PFSK-1 (cell line): ENCODE results near the gene SLMAP.

Source experiments
- FOXP2 ChIP-seq: optimal IDR thresholded peaks from 2 replicates; pipeline ENCODE3; 2011; ENCODE audit warnings: borderline replicate concordance, control low read depth, inconsistent platforms; ENCODE audit not compliant: insufficient read depth; ENCODE audit errors: extremely low read length, extremely low read depth
- POLR2AphosphoS5 ChIP-seq: IDR thresholded peaks from 2 replicates; pipeline ENCODE4 v1.6.1; 2012; ENCODE audit warnings: low read depth, mild to moderate bottlenecking, control low read depth, low read length, moderate library complexity
- SIN3A ChIP-seq: IDR thresholded peaks from 2 replicates; pipeline ENCODE4 v1.6.1; 2012; ENCODE audit warnings: mild to moderate bottlenecking, low read length, moderate library complexity, borderline replicate concordance; ENCODE audit not compliant: insufficient read depth
- TAF1 ChIP-seq: IDR thresholded peaks from 2 replicates; pipeline ENCODE4 v1.6.1; 2012; ENCODE audit warnings: low read length, control low read depth, borderline replicate concordance; ENCODE audit not compliant: insufficient read depth
- TF ChIP-seq, protein P1 (sequence below), 2 experiments: IDR thresholded peaks; 2 replicates each; pipeline versions ENCODE4 v1.6.1 to v1.8.0; 2011 to 2012; ENCODE audit warnings: low read depth in 2 of 2, low read length in 2 of 2, control low read depth in 1 of 2, inconsistent platforms in 1 of 2, mild to moderate bottlenecking in 1 of 2, moderate library complexity in 1 of 2; ENCODE audit not compliant: insufficient read depth in 1 of 2

Gene SLMAP

DNA sequence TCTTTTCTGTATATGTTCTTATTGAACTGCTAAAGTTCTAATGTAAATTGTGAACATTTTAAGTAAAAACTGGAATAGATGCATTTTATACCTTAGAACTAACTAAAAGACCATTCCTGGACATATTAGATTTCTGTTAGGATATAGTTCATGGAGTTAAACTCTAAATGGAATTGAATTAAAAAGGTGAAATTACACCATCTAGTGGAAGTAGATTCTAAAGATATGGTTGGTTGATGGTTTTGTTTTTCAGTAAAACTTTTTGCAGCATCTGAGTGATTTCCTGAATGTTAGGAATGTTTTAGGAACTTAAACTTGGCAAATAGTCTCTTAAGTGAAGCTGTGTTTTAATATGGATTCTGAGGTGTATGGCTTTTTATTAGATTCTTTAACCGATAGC, 96.8 kb downstream of the SLMAP start:
- TF ChIP-seq POLR2AphosphoS5 (no peak), TAF1 (no peak), FOXP2 (no peak), SIN3A (no peak)
- TF ChIP-seq, protein P1, sequence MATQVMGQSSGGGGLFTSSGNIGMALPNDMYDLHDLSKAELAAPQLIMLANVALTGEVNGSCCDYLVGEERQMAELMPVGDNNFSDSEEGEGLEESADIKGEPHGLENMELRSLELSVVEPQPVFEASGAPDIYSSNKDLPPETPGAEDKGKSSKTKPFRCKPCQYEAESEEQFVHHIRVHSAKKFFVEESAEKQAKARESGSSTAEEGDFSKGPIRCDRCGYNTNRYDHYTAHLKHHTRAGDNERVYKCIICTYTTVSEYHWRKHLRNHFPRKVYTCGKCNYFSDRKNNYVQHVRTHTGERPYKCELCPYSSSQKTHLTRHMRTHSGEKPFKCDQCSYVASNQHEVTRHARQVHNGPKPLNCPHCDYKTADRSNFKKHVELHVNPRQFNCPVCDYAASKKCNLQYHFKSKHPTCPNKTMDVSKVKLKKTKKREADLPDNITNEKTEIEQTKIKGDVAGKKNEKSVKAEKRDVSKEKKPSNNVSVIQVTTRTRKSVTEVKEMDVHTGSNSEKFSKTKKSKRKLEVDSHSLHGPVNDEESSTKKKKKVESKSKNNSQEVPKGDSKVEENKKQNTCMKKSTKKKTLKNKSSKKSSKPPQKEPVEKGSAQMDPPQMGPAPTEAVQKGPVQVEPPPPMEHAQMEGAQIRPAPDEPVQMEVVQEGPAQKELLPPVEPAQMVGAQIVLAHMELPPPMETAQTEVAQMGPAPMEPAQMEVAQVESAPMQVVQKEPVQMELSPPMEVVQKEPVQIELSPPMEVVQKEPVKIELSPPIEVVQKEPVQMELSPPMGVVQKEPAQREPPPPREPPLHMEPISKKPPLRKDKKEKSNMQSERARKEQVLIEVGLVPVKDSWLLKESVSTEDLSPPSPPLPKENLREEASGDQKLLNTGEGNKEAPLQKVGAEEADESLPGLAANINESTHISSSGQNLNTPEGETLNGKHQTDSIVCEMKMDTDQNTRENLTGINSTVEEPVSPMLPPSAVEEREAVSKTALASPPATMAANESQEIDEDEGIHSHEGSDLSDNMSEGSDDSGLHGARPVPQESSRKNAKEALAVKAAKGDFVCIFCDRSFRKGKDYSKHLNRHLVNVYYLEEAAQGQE (IDR thresholded peaks at IDR 0.05; ENCODE audit: insufficient read depth in 1 of 2, low read depth in 2 of 2, low read length in 2 of 2) = no peak

DNA sequence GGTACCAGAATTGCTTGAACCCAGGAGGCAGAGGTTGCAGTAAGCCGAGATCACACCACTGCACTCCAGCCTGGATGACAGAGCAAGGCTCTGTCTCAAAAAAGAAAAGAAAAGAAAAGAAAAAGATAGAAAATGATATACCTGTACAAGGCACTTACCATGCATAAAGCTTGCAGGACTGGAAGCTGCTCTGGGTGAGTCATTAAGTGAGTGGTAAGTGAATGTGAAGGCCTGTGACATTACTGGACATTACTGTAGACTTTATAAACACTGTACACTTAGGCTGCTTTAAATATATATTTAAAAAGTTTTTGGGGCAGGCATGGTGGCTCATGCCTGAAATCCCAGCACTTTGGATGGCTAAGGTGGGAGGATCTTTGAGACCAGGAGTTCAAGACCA, 99.2 kb downstream of the SLMAP start:
- TF ChIP-seq FOXP2 (no peak), SIN3A (no peak), POLR2AphosphoS5 (no peak), TAF1 (no peak)
- TF ChIP-seq, protein P1 (IDR thresholded peaks at IDR 0.05; ENCODE audit: insufficient read depth in 1 of 2, low read depth in 2 of 2, low read length in 2 of 2) = no peak

DNA sequence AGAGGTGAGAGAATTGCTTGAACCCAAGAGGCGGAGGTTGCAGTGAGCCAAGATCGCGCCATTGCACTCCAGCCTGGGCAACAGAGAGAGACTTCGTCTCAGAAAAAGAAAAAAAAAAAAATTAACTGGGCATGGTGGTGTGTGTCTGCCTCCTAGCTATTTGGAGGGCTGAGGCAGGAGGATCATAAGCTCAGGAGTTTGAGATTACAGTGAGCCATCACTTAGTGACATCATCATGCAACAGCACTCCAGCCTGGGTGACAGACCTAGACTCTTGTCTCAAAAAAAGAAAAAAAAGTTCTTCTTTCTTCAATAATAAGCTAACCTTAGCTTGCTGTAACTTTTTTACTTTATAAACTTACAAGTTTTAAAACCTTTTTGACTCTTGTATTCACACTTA, 99.8 kb downstream of the SLMAP start:
- TF ChIP-seq POLR2AphosphoS5 (no peak), FOXP2 (no peak), TAF1 (no peak), SIN3A (no peak)
- TF ChIP-seq, protein P1 (IDR thresholded peaks at IDR 0.05; ENCODE audit: insufficient read depth in 1 of 2, low read depth in 2 of 2, low read length in 2 of 2) = no peak

DNA sequence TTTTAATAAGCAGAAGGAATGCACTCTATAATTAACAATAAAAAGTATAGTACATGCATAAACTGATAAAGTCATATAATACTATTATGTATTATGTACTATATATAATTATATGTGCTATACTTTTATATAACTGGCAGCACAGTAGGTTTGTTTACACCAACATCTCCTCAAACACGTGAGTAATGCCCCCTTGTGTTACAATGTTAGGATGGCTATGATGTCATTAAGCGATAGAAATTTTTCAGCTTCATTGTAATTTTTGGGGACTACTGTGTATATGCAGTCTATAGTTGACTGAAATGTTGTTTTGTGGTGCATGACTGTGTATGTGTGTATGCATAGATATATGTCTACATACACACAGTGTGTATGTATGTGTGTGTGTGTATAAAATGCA, 100.6 kb downstream of the SLMAP start:
- TF ChIP-seq TAF1 (no peak), FOXP2 (no peak), SIN3A (no peak), POLR2AphosphoS5 (no peak)
- TF ChIP-seq, protein P1 (IDR thresholded peaks at IDR 0.05; ENCODE audit: insufficient read depth in 1 of 2, low read depth in 2 of 2, low read length in 2 of 2) = no peak

DNA sequence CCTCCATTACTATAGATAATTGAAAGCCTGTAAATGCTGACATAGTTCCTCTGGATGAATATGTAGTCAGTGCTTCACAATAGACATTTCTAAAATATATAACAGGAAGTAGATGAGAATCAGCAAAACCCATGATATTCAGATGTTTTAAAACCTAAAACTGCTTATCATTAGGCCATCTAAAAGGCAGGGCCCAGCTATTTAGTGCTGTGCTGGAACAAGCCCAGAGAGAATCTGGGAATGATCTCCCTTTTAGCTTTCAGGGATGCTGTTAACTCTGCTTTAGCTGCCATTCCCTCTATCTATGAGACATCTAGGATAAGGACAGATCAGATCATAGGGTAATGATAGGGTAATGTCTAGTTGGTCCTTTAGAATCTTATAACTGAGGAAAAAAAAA, 106.8 kb downstream of the SLMAP start:
- TF ChIP-seq POLR2AphosphoS5 (no peak), SIN3A (no peak), FOXP2 (no peak), TAF1 (no peak)
- TF ChIP-seq, protein P1 (IDR thresholded peaks at IDR 0.05; ENCODE audit: insufficient read depth in 1 of 2, low read depth in 2 of 2, low read length in 2 of 2) = no peak
